Fibroblast of upper back skin (primary cell): Measurements from ENCODE around the gene ASAH2.
"Not testable (repeated sequence)": the region's sequence is repeated elsewhere in the genome, so short reads cannot be mapped to it uniquely, and the experiment has no call there.

Source experiments
- DNase-seq: peaks from one replicate; pipeline ENCODE4 v3.0.0-alpha.2; 2013

Gene ASAH2

DNA sequence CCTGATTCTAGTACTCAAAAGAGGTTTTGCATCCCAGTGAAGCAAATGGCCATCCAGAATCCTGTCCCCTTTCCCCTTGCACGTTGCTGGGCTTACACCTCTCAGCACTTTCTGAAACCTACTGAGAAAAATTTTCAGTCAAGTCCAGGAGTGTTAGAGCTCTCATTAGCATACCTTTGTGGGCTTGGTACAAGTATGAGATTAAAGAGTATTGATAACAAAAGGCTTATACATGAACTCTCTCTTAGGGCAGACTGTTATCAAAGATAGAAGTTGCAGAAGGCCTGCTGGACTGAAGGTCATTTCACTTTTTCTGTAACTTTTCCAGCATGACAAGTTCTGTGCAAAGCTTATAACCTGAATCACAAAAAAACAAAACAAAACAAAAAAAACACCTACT lies at the start of gene ASAH2:
Gene ASAH2, minus strand, starts transcription at position 123 of the 400 bp plus-strand sequence. CDS start 2,906 bp downstream, outside the sequence.
- DNase-seq = no peak

- DNase-seq = no peak
These were observed 48.8 kb upstream of the ASAH2 start for GRCh38 chr10:50299948-50300669.

GRCh38 chr10:50295367-50295766 lies 44.1 kb upstream of the ASAH2 start:
- DNase-seq = no peak

DNA sequence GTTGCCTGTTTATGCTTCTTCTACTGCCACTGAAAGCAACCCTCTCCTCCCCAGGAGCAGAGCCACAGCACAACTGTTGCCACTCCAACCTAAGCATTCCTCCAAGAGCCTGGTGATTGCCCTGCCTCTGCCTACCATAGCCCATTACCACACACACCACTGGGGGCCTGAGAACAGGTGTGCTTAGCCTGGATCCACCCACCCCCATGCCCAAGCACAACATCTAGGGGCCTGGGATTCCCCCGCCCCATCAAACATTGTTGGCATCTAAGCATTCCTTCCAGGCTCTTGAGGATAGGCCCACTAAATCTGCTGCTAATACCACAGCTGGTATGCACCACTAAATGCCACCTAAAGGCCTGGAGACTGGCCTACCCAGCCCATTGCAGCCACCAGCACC lies 43.3 kb upstream of the ASAH2 start:
- DNase-seq = no peak

DNA sequence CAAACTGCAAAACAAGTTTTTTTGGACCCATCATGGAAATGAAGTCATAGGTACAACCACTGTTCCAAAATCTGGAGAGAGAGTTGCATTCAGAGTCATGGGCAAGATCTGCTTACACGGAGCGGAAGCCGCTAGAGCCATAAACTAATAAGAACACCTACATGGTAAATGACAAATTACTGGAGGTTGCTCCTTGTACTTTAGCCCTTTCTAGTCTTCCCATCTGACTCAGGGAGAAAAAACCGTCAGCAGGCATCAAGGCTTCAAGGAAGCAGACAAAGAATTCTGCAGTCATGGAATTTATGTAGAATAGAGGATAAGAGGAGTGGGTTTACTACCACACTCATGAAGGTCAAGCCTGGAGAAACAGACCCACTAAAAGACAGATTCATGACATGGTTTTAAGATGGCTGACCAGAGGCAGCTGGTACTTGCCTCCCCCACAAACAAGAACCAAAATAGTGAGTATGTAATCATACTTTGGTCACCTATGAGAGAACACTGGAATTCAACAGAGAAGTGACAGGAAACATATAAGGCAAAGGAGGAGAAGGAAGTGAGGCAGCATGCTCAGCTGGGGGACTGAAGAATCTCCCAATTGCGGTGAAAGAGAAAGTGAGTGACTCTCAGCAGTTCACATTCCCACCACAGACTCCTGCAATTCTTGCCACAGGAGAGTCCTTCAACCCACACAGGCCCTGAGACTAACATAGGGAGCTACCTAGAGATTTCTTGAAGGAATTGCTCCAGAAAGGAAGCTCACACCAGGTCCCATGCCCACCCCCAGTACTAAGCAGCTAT lies 42.4 kb upstream of the ASAH2 start:
- DNase-seq = no peak

DNA sequence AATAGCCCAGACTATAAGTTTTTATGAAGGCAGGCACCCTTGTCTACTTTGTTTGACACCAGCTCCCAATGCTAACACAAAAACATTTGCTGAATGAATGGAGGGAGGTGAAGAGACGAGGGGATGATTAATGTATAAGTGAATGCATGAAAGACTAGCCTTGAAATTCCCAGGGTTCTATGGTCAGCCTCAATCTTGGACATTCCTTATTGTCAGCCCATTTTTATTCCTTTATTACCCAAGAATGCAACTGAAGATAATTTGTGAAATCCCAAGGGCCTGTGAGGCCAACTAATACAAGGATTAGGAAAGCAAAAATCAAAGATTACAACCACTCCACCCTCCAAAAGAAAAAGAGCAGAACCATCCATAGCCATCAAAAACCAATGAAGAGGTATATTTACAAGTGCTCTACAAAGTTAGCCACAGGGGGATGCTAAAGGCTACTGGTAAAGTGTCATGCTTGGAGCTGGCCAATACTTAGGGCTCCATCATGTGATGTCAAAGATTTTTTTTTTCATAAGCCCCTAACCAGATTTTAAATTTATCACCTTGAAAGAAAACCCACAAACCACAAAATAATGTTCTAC lies 40.0 kb upstream of the ASAH2 start:
- DNase-seq = peak; percentile 35

GRCh38 chr10:50289196-50289595 lies 37.9 kb upstream of the ASAH2 start:
- DNase-seq = no peak

- DNase-seq = no peak
These were observed 35.9 kb upstream of the ASAH2 start for GRCh38 chr10:50286996-50287803.

DNA sequence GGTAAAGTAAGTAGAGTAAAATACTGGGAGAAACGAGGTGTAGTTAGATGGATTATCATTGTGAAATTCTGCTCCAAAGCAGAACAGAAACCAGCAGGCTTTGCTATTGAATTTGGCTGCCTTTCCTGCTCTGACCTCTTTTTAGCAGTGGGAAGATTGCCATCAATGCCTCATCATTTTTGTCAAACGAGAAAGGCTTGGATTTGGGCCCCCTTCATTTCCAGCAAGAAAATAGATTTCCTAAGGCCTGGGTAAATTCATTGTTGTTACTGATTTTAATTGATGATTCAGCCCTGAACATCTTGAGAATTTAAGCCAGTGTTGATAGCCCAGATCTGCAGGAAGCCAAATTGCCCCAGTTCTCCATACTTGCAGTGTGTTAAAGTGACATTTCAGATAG lies 35.2 kb upstream of the ASAH2 start:
- peak; percentile 84 for DNase-seq

DNA sequence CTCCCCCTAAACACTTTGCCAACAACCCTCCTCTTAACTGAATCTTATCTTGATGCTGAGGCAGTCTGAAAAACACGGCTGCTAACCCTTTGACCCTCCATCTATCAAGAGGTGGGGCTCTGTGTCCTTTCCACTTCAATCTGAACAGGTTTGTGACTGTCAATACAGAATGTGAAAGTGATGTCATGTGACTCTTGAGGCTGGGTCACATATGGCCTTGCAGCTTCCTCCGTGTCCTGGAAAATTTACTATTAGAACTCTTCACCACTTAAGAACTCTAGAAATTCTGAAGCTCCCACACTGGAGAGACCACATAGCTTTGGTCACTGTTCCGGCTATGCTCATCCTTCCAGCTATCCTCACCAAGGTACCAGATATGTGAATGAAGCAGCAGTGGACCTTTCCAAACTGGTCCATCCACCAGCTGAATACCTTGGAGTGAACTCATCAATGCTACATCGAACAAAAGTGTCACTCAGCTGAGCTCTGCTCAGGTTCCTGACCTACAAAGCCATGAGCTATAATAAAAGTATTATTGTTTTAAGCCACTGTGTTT lies 30.7 kb upstream of the ASAH2 start:
- DNase-seq = no peak

DNA sequence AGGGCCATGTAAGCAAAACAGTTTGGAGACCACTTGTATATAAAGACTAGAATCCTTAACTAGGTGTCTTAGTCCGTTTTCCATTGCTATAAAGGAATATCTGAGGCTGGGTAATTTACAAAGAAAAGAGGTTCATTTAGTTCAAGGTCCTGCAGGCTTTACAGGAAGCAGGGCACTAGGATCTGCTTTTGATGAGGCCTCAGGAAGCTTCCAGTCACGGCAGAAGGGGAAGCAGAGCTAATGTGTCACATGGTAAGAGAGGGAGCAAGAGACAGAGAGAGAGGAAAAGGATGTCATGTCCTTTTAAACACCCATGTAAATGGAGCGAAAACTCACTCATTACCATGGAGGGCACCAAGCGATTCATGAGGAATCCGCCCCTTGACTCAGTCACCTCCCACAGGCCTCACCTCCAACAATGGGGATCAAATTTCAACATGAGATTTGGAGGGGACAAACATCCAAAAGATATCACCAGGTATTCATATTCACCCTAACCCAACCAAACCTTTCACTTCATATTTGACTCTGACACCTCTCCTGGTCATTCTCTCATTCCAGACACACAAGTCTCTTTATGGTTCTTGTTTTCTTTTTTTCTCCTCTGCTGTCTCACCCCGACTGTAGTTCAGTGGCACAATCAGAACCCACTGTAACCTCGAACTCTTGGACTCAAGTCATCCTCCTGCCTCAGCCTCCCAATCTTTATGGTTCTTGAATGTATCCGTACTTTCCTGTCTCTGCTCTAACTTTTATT lies 30.1 kb upstream of the ASAH2 start:
- no peak for DNase-seq

DNA sequence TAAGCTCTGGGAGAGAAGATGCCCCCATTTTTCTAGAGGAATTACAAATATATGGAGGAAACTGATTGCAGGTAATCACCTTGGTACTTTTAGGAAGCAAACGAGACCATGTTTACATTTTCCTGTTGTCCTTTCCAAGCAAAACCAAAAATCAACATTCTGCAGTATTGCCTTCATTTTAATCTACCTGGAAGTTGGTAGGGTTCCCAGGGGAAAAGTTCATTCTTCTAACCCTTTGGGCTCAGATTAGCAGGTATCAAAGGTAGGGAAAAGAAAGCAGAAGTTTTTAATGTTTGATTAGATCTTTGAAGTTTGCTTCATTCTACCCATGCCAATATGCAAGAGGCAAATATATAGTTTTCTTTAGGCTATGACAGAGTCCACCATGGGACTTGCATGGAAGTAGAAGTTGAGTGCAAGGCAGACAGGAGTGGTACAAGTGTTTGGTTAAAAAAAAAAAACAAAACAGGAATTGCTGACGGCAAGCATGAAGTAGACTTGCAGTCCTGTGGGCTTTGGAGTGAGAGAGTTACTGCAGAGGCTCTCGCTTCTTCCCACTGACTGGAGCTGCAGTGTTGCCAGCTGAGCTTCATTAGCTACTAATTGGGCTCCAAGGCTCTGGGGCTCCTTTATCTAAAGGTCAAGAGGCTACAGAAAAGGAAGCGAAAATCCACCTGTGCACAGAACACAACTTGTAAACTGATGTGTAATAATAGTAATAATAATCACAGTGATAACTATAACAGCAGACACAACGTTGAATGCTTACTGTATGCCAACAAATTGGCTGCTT lies 28.9 kb upstream of the ASAH2 start:
- no peak for DNase-seq

GRCh38 chr10:50279489-50279888 lies 28.2 kb upstream of the ASAH2 start:
- no peak for DNase-seq

- no peak for DNase-seq
These were observed 24.4 kb upstream of the ASAH2 start for GRCh38 chr10:50275650-50276235.

DNA sequence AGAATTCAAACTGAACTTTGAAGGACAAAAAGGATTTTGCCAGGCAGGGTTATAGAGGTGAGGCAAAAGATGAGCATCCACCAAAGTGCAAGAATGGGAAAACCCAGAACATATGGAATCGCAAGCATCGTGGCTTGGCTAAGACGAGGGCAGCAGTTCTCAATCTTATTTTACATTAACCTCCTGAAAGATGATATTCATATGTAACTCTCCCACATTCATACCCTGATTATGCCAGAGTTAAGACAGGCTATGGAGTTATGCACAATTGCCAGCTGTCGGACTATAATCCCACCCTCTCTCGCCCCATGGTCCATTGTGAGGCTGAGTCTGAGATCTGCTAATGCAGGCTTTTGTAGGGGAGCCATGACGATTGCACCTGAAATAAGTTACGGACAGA lies 21.2 kb upstream of the ASAH2 start:
- DNase-seq = no peak

GRCh38 chr10:50271564-50272250 lies 20.4 kb upstream of the ASAH2 start:
- DNase-seq = no peak

- not testable (repeated sequence) for DNase-seq
These were observed 16.6 kb upstream of the ASAH2 start for GRCh38 chr10:50267877-50268276.

DNA sequence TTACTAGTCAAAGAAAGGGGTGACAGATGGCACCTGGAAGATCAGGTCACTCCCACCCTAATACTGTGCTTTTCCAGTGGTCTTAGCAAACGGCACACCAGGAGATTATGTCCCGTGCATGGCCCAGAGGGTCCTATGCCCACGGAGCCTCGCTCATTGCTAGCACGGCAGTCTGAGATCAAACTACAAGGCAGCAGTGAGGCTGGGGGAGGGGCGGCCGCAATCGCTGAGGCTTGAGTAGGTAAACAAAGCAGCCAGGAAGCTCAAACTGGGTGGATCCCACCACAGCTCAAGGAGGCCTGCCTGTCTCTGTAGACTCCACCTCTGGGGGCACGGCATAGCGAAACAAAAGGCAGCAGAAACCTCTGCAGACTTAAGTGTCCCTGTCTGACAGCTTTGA lies 11.3 kb upstream of the ASAH2 start:
- DNase-seq = not testable (repeated sequence)

DNA sequence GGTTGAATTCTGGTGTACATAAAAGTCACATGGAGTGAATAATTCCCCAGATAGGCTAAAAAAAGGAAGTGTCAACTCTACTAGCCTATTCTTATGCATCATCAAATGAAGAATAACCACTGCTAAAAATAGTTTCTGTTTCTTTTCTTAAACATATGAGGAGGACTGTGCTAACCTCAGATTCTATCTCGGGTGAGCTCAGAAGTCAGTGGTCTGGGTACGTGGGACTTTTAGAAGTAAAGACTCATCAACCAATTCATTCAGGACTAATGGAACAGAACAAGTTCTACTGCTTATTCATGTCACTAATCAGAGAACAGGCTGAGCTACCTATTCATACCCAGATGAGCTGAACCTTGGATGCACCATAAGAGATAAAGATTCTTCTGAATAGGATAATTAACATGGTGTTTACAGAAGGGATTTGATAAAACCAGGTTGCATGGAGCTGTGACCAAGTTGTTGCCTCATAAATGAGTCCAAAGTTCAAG lies 9.5 kb upstream of the ASAH2 start:
- DNase-seq = peak; percentile 1

- DNase-seq = no peak
These were observed 3.2 kb upstream of the ASAH2 start for GRCh38 chr10:50254479-50254878.
